RPMI7951 (cell line): ENCODE measurements around the gene DENND1B. TPM values are rescaled to one million over a fixed set of nuclear protein-coding genes. Genes with fewer than 3 reads are reported as not detected.
"Not testable (repeated sequence)": the region's sequence is repeated elsewhere in the genome, so short reads cannot be mapped to it uniquely, and the experiment has no call there.

ENCODE experiments used
- DNase-seq: peaks from one replicate; pipeline ENCODE4 v3.0.0-alpha.2; 2012; ENCODE audit warnings: low read depth
- total RNA-seq: library from RNA; depleted of rRNA; stranded (reverse); fragments of >200 nt; shearing (Covaris generic); gene quantifications from 2 replicates; pipeline ENCODE4 v1.2.3, GENCODE V29; 2014

The DENND1B gene
- total RNA-seq, 1 experiment from 2014 or later = 10.6 TPM

DNA sequence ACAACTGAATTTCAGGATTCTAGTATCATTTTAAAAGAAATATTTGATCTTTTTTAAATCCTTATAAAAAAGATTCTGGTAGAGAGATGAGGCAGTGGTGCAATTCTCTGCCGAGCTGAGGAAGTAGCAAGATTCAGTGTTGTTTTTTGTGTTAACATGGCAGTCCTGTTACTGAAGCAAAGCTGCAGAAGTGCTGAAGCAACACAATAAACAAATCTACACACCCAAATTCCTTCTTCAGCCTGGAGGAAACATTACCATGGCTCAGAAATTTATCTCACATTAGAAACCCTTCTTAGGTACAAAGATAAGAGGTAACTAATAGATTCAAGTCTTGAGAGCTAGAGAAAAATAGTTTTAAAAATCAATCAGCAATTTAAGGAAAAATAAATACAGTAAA is 216.0 kb downstream of the DENND1B start:
- no peak for DNase-seq

DNA sequence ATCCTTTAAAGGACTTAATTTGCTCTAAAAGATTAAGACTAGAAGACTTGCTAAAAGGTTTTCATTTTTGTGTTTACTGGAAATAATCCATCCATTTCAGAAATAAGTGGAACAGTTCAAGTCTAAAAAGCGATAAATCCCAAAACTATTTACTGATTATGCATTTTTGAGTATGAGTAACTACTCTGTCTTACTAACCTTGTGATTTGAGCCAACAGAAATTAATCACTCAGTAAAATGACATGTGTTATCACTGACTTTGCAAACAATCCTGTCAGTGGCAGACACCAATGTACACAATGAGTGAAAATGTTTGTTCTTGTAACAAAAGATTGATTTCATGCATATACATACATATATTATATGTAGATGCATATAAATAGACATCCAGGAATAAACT is 218.0 kb downstream of the DENND1B start:
- peak; percentile 1 for DNase-seq

DNA sequence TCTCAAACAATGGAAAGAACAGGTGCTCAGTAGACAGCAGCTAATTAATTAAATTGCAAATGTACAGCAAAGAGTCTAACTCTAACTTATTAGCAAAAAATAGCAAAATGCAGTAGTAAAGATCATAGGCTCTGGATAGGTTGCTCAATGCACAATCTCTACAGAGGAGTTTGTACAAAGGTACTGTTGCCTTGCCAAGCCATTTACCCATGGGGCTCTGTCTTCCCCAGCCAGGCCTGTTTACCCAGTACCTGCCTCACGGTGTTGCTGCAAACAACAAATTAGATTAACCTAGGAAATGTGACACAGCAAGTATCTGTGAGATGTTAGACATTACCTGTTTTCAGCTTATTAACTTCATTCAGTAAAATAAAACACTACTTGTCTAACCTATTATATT is 222.0 kb downstream of the DENND1B start:
- DNase-seq = no peak

DNA sequence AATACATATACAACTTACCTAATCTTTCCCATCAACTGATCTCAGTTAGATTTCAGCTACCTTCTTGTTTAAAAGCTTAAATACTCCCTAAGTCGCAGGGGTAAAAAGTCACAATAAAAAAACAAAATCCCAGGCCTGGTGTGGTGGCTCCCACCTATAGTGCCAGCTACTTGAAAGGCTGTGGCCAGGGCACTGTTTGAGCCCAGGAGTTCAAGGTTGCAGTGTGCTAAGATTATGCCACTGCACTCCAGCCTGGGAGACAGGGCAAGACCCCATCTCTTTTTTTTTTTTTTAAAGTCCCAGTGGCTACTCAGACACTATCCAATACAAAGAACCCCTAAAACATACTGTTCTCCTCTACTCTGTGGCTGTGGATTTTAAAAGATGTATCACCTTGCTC is 228.3 kb downstream of the DENND1B start:
- DNase-seq = no peak

DNA sequence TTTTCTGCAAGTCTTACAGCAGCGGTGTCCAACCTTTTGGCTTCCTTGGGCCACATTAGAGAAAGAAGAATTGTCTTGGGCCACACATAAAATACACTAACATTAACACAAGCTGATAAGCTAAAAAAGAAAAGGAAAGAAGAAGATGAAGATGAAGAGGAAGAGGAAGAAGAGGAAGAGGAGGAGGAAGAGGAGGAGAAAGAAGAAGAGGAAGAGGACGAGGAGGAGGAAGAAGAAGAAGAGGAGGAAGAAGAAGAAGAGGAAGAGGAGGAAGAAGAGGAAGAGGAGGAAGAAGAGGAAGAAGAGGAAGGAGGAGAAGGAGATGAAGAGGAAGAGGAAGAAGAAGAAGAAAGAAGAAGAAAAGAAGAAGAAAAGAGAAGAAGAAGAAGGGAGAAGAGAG is 230.7 kb downstream of the DENND1B start:
- DNase-seq = no peak

DNA sequence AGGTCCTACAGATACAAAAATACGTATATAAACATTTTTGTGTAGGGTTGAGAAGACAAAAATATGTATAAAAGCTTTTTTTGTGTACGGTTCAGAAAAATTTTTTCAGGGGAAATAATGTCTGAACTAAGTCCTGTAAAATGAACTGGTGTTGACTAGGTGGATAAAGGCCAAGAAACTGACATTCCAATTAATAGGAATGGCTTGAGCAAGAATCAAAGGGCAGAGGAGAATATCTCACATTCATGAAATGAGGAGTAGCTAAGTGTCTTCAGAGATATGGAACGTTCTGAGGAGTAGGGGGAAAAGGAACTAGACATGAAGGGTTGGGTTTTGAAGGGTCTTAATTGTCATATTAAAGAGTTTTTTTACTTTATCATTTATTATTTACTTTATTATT is 231.2 kb downstream of the DENND1B start:
- DNase-seq = no peak

DNA sequence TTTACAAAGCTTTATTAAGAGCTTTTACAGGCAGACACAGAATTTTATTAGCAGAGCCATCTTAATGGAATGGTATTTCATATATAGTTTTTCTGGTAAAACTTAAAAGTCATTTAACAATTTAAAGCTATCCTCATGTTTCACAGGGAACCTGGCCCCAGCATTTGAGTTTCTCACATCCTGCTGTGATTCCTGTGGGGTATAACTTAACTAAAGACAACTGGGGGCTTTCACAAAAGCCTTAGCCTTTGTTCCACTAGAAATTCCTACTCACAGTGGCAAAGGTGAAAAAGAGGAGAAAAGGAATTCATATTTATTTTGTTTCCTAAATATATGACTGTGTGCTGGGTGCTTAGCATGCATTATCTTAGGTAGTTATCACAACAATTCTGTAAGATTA is 233.9 kb downstream of the DENND1B start:
- DNase-seq = no peak

DNA sequence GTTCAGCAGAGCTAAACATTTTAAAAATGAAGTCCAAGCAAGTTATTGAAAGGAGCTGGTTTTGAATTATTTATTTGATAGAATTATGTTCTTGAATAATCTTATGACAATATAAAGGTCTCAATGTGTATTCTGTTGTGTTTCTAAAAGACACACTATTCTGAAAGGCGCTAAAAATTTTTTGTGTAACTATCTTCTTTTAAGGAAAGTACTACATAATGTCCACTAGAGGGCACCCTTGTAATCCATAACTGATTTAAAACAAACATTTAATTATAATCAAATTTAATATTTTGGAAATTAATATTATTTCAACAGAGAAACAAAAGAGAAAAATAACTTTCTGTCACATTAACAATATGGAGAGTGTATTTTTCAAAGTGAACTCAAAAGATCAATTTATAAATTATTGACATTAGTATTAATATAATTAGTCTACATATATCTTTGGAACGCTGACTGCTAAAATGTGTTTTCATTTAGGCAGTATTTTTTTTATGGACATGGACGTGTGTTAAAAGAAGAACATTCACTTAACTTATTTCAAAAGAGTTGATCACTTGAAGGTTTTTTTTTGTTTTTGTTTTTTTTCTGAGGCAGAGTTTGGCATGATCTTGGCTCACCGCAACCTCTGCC is 248.4 kb downstream of the DENND1B start:
- DNase-seq = peak; percentile 15

DNA sequence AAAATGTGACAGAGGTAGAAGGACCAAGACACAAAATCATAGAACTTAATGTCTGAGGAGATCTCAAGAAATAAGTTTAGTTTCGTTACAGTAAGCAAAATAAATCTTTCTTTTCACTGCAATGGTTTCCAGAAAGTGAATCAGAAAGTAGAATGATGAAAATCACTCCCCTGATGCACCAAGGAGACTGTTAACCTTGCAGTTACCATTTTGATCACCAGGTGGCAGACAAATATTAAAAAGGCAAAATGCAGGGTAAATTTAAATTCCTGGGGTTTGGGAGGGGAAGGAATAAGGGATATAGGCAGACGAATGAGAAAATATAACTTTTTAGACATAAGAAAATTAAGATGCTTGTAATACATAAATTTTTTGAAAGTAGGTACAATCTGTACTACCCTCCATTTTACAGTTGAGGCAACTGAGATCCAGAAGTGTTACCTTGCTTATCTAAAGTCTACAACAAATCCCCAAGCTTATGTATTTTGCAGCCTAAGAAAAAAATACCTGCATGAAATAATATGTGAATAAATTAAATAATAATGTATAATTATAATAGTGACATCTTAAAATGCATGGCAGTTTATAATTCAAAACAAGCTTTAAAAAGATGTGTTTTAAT is 254.1 kb downstream of the DENND1B start:
- DNase-seq = peak; percentile 31

DNA sequence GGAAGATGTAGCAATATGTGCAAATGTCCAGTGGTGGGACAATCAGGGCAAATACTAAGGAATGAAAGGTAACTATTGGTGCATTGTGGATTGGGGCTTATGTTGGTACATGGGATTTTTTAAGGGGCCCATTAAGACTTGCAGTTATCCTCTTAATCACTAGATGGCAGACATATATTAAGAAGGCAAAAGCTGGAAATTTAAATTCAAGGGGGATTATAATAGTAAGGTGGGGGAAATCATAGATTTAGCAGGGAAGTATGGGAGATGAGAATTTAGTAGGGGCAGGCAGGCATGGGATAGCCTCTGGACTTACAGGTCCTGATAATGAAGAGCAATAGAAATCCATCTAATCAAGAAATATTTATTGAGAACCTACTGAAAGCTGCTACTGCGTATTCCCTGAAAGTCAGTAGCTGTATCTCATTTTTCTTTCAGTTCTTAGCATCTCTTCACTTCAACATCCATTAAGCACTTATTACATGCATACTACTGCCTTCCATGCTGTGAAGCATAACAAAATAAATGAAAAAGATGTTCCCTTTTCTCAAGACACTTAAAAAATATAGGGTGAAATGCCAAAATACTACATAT is 255.4 kb downstream of the DENND1B start:
- DNase-seq = peak; percentile 5

DNA sequence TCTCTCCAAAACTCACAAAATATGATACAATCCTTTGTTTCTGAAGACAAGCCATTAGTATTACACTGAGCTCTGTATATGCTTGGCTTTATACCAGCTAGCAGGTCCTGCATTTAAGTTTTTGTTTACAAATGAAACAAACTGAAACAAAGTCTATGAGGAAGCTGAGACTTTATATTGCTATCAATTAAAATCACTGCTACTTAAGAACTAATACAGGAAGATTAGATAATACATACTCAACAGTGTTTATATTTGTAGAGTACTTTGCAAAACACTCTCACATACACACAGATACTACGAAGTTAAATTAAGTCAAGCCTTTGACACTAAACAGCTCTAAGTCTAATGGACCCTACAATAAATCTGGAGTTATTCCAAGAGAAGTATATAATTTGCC is 259.9 kb downstream of the DENND1B start:
- no peak for DNase-seq

DNA sequence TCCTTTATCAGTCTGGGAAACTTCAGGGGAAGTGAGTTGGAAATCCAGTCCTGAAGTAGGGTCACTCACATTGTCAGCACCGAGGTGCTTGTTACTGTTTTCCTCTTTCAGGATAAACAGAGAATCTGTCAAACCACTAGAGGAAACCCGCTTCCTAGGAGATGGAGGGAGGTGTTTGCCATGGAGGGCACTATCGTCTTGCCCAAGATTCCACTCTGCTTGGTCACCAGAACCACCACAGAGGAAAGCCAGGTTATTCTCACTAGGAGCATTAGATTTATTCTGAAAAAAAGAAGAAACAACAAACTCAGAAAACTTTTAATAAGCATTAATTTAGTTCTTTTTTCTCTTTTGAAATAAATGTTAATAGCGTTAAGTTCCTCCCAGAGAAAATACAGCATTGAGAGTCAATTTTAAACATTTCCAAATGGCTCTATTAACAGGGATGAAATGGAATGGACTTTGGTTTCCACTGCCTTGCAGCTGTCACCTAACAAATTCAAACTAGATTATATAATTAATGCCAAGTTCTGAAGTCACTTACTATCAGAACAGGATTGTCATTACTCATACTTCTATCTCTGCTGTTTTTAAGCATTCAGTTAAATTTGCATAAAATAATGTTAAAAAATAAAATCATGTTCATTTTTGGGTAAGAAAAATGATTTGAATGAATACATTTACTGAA is 264.4 kb downstream of the DENND1B start:
- no peak for DNase-seq

DNA sequence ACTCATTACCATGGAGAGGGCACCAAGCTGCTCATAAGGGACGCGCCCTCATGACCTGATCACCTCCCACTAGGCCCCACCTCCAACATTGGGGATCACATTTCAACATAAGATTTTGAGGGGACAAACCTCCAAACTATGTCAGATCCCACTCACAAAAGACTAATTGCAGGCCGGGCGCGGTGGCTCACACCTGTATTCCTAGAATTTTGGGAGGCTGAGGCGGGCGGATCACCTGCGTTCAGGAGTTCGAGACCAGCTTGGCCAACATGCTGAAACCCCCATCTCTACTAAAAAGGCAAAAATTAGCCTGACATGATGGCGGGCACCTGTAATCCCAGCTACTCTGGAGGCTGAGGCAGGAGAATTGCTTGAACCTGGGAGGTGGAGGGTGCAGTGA is 278.6 kb downstream of the DENND1B start:
- no peak for DNase-seq

DNA sequence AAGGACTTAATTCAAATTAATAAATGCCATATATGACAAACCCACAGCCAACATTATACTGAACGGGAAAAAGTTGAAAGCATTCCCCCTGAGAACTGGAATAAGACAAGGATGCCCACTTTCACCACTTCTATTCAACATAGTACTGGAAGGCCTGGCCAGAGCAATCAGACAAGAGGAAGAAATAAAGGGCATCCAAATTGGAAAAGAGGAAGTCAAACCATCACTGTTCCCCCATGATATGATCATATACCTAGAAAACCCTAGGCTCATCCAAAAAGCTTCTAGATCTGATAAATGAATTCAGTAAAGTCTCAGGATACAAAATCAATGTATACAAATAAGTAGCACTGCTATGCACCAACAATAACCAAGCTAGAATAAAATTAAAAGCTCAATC is 283.8 kb downstream of the DENND1B start:
- DNase-seq = not testable (repeated sequence)

DNA sequence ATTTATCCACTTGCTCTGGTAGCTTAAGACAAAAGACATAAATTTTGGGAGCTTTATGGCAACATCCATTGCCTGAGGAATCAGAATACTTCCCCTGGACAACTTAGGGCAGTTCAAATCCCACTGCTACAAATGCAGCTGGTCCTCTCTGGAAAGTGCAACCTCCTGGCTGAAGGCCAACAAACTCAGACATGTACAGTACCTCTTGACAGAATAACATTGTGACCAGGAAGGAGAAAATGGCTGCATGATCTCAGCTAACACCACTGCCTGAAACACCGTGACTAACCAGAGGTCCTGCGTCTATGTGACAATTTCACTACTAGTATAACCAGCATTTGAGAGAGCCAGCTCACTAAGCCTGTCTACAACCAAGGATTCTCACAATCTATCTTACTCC is 288.3 kb downstream of the DENND1B start:
- DNase-seq = peak; percentile 14

DNA sequence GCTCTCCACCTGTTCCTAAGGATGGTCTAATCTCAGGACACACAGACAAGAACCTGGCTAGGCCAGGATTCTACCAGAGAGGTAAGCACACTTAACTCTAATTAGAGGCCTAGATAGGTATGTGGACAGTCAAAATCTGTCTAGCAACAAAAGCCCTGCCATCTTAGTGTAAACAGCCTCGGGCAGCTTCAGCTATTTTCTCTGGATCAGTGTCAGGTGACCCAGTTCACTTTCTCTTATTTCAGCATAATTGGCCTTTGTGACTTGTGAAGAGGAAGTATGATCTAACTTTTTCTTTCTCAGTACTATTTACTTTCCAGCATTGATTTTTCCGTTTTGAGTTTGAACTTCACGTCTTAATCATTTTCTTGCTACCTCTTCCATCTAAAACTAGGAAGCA is 289.5 kb downstream of the DENND1B start:
- DNase-seq = no peak

DNA sequence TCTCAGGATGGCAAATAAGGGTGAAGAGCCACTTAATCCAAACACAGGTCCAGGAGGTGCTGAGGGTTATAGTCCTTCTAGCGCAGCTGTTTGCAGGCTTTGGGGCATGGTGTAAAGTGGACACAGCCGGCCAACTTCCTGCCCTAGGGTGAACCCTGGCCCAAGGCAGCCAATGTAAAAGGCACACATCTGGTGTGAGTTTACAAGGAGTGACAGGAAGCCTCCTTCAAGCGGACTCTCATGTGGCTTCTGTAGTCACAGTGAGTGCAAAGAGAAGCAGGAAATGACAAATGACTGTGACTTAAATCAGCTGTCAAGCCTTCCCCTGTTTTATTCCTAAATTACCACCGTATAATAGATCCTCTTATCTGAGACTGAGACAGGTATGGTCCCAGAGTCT is 294.2 kb downstream of the DENND1B start:
- peak; percentile 53 for DNase-seq

DNA sequence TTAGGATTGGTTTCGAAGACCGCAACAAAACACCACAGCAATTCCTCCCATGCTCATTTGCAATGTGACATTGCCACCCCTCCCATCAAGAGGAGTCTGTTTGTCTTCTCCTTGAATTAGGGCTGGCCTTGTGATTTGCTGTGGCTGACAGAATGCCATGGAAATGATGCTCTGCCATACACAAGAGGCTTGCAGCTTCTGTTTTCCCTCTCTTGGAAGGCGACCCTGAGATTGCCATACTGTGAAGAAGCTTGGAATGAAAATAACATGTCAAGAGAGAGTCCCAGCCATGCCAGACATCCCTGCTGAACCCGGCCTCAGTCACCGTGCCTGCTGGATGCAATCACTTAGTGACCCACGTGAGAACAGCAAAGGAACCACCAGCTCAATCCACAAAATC is 294.8 kb downstream of the DENND1B start:
- no peak for DNase-seq

DNA sequence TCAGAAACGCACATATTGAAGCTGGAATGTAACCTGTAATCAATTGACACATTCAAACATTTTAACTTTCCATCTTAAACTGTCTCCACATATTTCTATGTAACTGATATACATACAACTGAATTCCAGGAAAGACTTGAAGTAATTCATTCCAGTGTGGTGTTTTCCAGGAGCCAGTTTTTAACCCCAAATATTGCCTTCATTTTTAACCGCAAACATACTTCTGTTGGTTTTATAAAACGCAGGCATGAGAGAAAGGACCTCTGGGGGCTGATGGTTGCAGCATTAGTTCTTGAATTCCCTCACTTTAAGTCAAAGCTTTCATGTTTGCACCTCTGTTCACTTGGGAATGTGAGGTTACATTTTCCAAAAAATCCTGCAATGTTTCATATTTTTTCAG is 303.1 kb downstream of the DENND1B start:
- DNase-seq = no peak

DNA sequence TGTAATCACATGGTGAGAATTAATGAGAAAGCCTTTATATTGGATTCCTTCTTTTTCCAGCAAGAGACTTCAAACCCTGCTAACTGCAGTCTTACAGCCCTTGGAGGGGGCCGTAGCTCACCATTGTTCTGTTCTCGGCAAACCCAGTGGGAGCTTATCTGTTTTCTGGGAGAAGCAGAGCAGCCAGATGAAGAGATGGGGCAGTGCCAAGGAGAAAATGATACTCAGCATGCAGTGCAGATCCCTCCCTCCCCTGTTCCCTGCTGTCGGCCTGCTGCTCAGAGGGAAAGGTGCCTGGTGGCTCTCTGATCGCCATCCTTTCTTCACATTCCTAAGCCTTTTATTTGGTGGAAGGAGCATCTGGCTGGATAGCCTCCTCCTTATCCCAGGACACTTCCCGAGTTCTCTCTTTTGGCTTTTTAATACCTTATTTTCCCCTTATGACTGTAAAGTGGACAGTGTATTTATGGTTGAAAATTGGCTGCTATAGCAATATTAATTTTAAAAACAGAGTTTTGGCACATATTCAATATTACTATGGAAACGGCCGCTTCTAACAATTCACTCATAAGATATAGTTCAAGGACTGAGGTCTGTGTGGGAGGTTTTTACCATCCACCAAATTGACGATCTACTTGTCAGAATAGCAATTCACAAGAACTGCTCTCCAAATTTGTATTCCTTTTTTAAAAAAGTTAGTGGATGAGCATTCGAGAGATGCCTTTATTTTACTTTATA is 303.9 kb downstream of the DENND1B start:
- DNase-seq = no peak

DNA sequence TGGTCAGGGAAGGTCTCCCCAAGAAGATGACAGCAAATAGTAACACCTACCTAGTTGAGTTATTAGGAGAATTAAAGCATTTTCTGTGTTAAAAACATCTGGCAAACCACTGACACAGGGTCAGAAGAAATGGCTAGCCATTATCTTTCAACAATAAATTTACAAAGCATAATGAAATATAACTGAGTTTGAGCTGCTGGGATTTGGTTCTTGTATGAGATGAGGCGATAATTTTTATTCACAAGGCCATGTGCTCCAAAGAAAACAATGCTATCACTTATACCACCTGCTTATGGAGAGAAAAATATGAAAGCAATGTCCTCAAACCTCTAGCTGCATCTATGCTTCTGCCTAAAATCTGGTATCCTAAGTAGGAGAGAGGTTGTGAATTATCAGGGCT is 304.9 kb downstream of the DENND1B start:
- no peak for DNase-seq

DNA sequence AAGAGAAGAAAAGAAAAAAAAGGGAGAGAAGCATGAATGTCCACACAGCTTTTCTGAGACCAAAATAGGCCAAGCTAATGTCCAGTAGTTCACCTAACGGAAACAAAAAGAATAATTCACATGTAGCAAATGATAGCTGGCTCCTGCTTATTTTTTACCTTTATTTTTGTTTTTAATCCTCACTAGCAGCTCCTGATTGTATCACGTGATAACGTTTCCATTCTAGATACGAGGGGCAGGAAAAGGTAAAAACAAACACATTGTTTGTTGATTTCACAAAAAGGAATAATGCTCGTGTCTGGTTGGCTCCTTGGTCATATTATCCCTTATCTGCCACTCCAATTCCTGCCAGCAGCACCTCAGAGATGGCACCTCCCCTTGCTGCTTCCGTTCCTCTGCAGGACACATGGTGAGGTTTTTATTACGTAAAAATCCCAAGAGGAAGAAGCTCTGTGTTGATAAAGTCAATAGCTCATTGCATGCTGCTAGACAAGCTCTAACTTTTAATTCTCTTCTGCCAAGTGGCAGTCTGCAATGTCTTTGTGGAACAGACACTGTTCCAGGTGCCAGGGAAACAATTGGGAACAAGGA is 305.6 kb downstream of the DENND1B start:
- no peak for DNase-seq
